Islet of Langerhans (tissue), 1 donor: Measurements from ENCODE around the gene GPM6B.
"Not testable (repeated sequence)": the region's sequence is repeated elsewhere in the genome, so short reads cannot be mapped to it uniquely, and the experiment has no call there.

Experiments used
- FAIRE-seq: peaks from one replicate; lab custom pipeline; 2011; peaks lifted over from hg19 to GRCh38; lab: Jason Lieb, UNC

GPM6B gene

GRCh38 chrX:13724878-13725277, 92.0 kb downstream of the GPM6B start:
- FAIRE-seq: not testable (repeated sequence)

- no peak for FAIRE-seq
These were observed 94.9 kb downstream of the GPM6B start for GRCh38 chrX:13721819-13722519.

GRCh38 chrX:13721371-13721770, 95.5 kb downstream of the GPM6B start:
- FAIRE-seq: no peak
